ENCODE measurements around the gene GABARAP. TPM values are rescaled to one million over a fixed set of nuclear protein-coding genes. Genes with fewer than 3 reads are reported as not detected.
A peak's percentile ranks its signal among the peaks of the same experiment; 100 is the strongest.

GABARAP gene
- total RNA-seq, 4 donors from 2014 or later, result 112 to 840 (median 273) TPM

DNA sequence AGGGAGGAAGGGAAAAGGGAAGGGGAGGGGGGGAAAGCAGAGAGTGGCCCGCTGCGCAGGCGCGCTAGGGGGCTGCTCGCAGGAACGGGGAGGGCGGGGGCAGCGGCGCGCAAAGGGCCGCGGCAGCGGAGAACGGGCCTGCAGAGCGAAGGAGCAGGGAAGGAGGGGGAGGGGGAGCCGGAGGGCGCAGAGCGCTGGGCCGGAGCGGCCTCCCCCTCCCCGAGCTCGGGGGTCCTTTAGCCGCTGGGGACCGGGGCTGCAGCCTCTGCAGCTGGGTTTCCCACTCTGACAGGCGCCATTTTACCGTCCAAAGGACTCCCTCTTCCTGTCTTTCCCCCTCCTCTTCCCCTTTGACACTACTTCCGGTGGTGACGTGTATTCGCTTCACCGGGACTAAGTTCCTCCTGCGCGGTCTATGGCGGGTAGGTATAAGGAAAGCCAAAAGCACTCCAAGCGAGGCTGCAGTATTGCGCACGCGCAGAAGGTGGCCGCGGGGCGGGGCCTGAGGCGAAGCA lies 9.5 kb upstream of the GABARAP start, which contains the start of gene CTDNEP1:
TSS of gene CTDNEP1 (minus strand) at position 74 of the 515 bp plus-strand sequence. CDS start 438 bp downstream, outside the sequence.
- DNase-seq, result peak; percentile 97 to 98
- Histone ChIP-seq H3K4me1 (peaks cover 20 to 32% of the 10 kb centered on the region in 2 donors), H3K27me3 (no peaks in the 10 kb centered on the region), H3K9me3 (no peaks in the 10 kb centered on the region), H3K36me3 (peaks cover 13 to 17% of the 10 kb centered on the region in 2 donors), H3K4me3 (replicated peaks in 1 of 3) (peak within 1 kb of the TSS; percentile 71 to 98 (median 86)), H3K27ac (peak within 1 kb of the TSS; percentile 98 to 100 (median 98))
- intact Hi-C loops (cut with DNase I), result no loop called here
- TF ChIP-seq, protein P1, sequence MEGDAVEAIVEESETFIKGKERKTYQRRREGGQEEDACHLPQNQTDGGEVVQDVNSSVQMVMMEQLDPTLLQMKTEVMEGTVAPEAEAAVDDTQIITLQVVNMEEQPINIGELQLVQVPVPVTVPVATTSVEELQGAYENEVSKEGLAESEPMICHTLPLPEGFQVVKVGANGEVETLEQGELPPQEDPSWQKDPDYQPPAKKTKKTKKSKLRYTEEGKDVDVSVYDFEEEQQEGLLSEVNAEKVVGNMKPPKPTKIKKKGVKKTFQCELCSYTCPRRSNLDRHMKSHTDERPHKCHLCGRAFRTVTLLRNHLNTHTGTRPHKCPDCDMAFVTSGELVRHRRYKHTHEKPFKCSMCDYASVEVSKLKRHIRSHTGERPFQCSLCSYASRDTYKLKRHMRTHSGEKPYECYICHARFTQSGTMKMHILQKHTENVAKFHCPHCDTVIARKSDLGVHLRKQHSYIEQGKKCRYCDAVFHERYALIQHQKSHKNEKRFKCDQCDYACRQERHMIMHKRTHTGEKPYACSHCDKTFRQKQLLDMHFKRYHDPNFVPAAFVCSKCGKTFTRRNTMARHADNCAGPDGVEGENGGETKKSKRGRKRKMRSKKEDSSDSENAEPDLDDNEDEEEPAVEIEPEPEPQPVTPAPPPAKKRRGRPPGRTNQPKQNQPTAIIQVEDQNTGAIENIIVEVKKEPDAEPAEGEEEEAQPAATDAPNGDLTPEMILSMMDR (IDR thresholded peaks at IDR 0.05), result no peak
- peak; percentile 49 to 83 for TF ChIP-seq POLR2A (IDR thresholded peaks at IDR 0.05)
- 1 to 2% methylated on average over 29 to 34 of the region's 41 CpGs for WGBS, 2 donors

DNA sequence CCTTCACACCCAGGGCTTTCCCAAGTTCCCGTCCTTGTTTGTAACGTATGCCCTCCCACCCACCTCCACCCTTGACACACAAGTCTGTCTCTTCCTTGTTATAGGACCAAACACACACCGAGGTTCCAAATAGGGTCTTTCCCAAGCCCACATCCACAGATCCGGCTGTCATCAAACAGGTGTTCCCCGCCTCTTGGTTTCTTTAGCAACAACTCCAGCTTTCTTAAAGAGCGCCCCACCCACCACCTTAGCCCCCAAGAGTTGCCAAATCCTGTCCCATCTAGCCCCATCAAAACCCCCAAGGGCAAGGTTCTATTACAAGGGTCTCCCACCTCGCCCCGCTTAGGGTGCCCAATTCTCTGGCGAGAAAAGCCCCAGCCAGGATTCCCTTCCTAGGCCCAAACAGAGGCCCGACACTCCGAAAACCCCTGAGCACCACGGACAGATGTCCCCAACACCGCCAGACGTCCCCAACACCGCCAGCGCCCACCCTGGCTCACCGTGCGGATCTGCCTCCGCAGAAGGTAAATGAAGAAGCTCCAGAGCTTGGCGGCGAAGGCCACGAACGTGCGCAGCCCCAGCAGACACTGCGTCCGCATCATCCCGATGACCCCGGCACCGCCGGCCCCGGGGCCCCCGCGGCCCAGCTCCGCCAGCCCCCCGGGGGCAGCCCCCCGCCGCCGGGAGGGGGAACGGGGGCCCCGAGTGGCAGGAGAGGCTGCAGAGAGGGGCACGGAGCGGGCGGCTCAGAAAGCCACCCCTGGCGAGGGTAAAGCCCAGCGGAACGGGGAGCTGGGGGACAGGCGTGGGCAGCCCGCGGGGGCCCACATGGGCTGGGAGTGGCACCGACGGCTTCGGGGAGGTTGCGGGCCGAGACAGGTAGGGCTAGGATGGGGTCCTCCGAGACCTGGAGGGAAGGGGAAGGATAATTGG lies 8.7 kb upstream of the GABARAP start:
- H3K9me3 ChIP-seq, result no peaks in the 10 kb centered on the region
- H3K4me1 ChIP-seq, result peaks cover 20 to 32% of the 10 kb centered on the region in 2 donors
- 2 to 4% methylated on average over 15 to 16 of the region's 55 CpGs for WGBS, 2 donors
- DNase-seq, result no peak
- TF ChIP-seq, protein P1 (IDR thresholded peaks at IDR 0.05), result no peak
- TF ChIP-seq POLR2A (IDR thresholded peaks at IDR 0.05), result no peak
- no peaks in the 10 kb centered on the region for H3K27me3 ChIP-seq
- peak overlapping the region; percentile 71 to 98 (median 86) for H3K4me3 ChIP-seq (replicated peaks in 1 of 3)
- peak overlapping the region; percentile 98 to 100 (median 98) for H3K27ac ChIP-seq
- intact Hi-C loops (cut with DNase I), result no loop called here
- peaks cover 14 to 16% of the 10 kb centered on the region in 2 donors for H3K36me3 ChIP-seq

GRCh38 chr17:7249830-7250229 lies 7.6 kb upstream of the GABARAP start:
- H3K4me3 ChIP-seq (replicated peaks in 1 of 3), result peak overlapping the region in 1 of 3 donors; percentile 98
- peaks cover 15 to 16% of the 10 kb centered on the region in 2 donors for H3K36me3 ChIP-seq
- peaks cover 20 to 32% of the 10 kb centered on the region in 2 donors for H3K4me1 ChIP-seq
- no peak overlapping the region for H3K27ac ChIP-seq
- TF ChIP-seq, protein P1 (IDR thresholded peaks at IDR 0.05), result no peak
- no peak for TF ChIP-seq POLR2A (IDR thresholded peaks at IDR 0.05)
- no peak for DNase-seq
- intact Hi-C loops (cut with DNase I), result no loop called here
- H3K27me3 ChIP-seq, result no peaks in the 10 kb centered on the region
- no peaks in the 10 kb centered on the region for H3K9me3 ChIP-seq
- 91 to 94% methylated on average over 7 of the region's 7 CpGs for WGBS, 2 donors

DNA sequence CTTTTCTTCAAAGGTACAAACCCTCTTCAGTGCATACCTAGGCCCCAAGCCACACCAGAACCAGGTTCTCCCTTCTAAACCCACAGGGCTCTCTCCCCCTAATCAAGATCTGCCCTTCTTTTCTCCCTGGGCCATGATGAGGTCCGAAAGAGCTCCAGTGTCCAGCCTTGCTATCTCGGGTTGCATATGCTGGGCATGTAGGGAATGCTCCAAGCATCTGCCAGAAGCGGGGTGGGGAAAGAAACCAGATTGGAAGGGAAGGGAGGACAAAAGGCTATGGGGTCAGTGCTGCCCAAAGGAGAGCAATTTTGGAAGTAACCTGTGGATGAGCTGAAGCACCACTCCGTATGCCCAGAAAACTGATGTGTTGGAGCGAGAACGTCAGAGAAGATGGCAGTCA lies 7.0 kb upstream of the GABARAP start:
- no peak for DNase-seq
- Histone ChIP-seq H3K27me3 (no peaks in the 10 kb centered on the region), H3K9me3 (no peaks in the 10 kb centered on the region), H3K4me3 (replicated peaks in 1 of 3) (no peak overlapping the region), H3K27ac (no peak overlapping the region), H3K36me3 (peaks cover 16% of the 10 kb centered on the region in 2 donors), H3K4me1 (peaks cover 20 to 32% of the 10 kb centered on the region in 2 donors)
- WGBS, 2 donors, result 88 to 94% methylated on average over 6 of the region's 6 CpGs
- intact Hi-C loops (cut with DNase I), result no loop called here
- no peak for TF ChIP-seq POLR2A (IDR thresholded peaks at IDR 0.05)
- TF ChIP-seq, protein P1 (IDR thresholded peaks at IDR 0.05), result no peak

Data from thyroid gland (tissue), 4 donors.